Body of pancreas (tissue), 4 donors: Measurements from ENCODE around the gene MAST4. TPM values are rescaled to one million over a fixed set of nuclear protein-coding genes. Genes with fewer than 3 reads are reported as not detected.

Source experiments
- ATAC-seq: fragments of 150-250 bp; one replicate; pipeline ENCODE4 v1.9.1; 2016
- DNase-seq, 4 donors: peaks; one replicate each; pipeline ENCODE4 v3.0.0-alpha.2; 2019
- H3K27ac ChIP-seq, 4 donors: fragments of 200-600 bp; sonication (generic); 1 replicate in 3 of 4; 2 replicates in 1 of 4; pipeline versions ENCODE4 v1.5.1 to v1.6.1; 2016 to 2019; ENCODE audit warnings: mild to moderate bottlenecking in 1 of 4, mixed read lengths in 1 of 4, moderate library complexity in 1 of 4
- H3K27me3 ChIP-seq, 2 donors: fragments of 200-600 bp; sonication (generic); one replicate each; pipeline ENCODE4 v1.6.0; 2016; ENCODE audit warnings: mild to moderate bottlenecking in 1 of 2
- H3K36me3 ChIP-seq, 2 donors: fragments of 200-600 bp; sonication (generic); replicated peaks in 1 of 2; 2 replicates each; pipeline ENCODE4 v1.5.1; 2016; ENCODE audit warnings: low read depth in 2 of 2; ENCODE audit not compliant: insufficient read depth in 1 of 2
- H3K4me1 ChIP-seq: fragments of 200-600 bp; sonication (generic); one replicate; pipeline ENCODE4 v1.6.0; 2016
- H3K4me3 ChIP-seq, 2 donors: fragments of 200-600 bp; sonication (generic); 1 replicate in 1 of 2; 2 replicates in 1 of 2; pipeline ENCODE4 v1.5.1; 2016 to 2019
- H3K9me3 ChIP-seq, 3 donors: fragments of 200-600 bp; sonication (generic); 1 replicate in 2 of 3; 2 replicates in 1 of 3; pipeline ENCODE4 v1.5.1; 2016
- CTCF ChIP-seq, 7 experiments: fragments of 450-650 bp in 4 of 7; fragments of 200-600 bp in 3 of 7; sonication (generic) in 3 of 7; IDR thresholded peaks; one replicate each; pipeline ENCODE4 v1.5.1; 2016 to 2019; ENCODE audit warnings: antibody characterized with exemption in 7 of 7
- POLR2A ChIP-seq, 3 donors: fragments of 450-650 bp; IDR thresholded peaks; one replicate each; pipeline ENCODE4 v1.6.1; 2016; ENCODE audit warnings: antibody characterized with exemption in 3 of 3, mild to moderate bottlenecking in 2 of 3
- WGBS, 2 donors: methylation state at CpG; one replicate each; pipeline ENCODE4 v1.1.5; 2017; 5-methylcytosine and 5-hydroxymethylcytosine counted together
- intact Hi-C: fragments of 100-400 bp; cut with DNase I; formaldehyde crosslinking; loops from one replicate; pipeline ENCODE4 v1.15.1; 2023
- total RNA-seq, 2 donors: library from RNA; depleted of rRNA; stranded (reverse); fragments of >200 nt; gene quantifications; one replicate each; pipeline ENCODE4 v1.1.0, GENCODE V29; 2016

Gene MAST4
- total RNA-seq, 2 donors from 2014 or later, result 17.9 to 29.7 TPM

- Histone ChIP-seq H3K4me3 (no peak overlapping the region), H3K36me3 (no peaks in the 10 kb centered on the region), H3K9me3 (no peaks in the 10 kb centered on the region), H3K27me3 (no peaks in the 10 kb centered on the region), H3K4me1 (no peaks in the 10 kb centered on the region), H3K27ac (no peak overlapping the region)
- ATAC-seq, result no peak
- intact Hi-C loops, result no loop called here
- WGBS, 2 donors, result 76 to 89% methylated on average over 1 of the region's 1 CpG
- no peak for DNase-seq
- TF ChIP-seq POLR2A (IDR thresholded peaks at IDR 0.05) (no peak), CTCF (IDR thresholded peaks at IDR 0.05) (no peak)
Observed at GRCh38 chr5:66653325-66653724, 57.1 kb downstream of the MAST4 start.

GRCh38 chr5:66655395-66656324, 59.5 kb downstream of the MAST4 start:
- intact Hi-C loops, result no loop called here
- TF ChIP-seq POLR2A (IDR thresholded peaks at IDR 0.05) (no peak), CTCF (IDR thresholded peaks at IDR 0.05) (no peak)
- Histone ChIP-seq H3K9me3 (no peaks in the 10 kb centered on the region), H3K4me1 (no peaks in the 10 kb centered on the region), H3K4me3 (no peak overlapping the region), H3K36me3 (no peaks in the 10 kb centered on the region), H3K27me3 (no peaks in the 10 kb centered on the region), H3K27ac (peak overlapping the region in 3 of 4 donors; percentile 41 to 75 (median 52))
- peak; percentile 75 for ATAC-seq
- DNase-seq, result peak in 3 of 4 donors; percentile 7 to 34 (median 26)
- 47 to 68% methylated on average over 2 of the region's 2 CpGs for WGBS, 2 donors

GRCh38 chr5:66658516-66658915, 62.3 kb downstream of the MAST4 start:
- H3K4me3 ChIP-seq, result no peak overlapping the region
- peaks cover 4% of the 10 kb centered on the region for H3K4me1 ChIP-seq
- ATAC-seq (no peak), DNase-seq (no peak)
- WGBS, 2 donors, result 79 to 82% methylated on average over 2 of the region's 2 CpGs
- intact Hi-C loops, result no loop called here
- H3K27ac ChIP-seq, result no peak overlapping the region
- no peaks in the 10 kb centered on the region for H3K27me3 ChIP-seq
- no peak for TF ChIP-seq POLR2A (IDR thresholded peaks at IDR 0.05)
- TF ChIP-seq CTCF (IDR thresholded peaks at IDR 0.05), result no peak
- no peaks in the 10 kb centered on the region for H3K36me3 ChIP-seq
- H3K9me3 ChIP-seq, result no peaks in the 10 kb centered on the region

- ATAC-seq (no peak), DNase-seq (no peak)
- H3K4me1 ChIP-seq, result peaks cover 4% of the 10 kb centered on the region
- no peak for TF ChIP-seq POLR2A (IDR thresholded peaks at IDR 0.05)
- intact Hi-C loops, result no loop called here
- H3K9me3 ChIP-seq, result no peaks in the 10 kb centered on the region
- no peaks in the 10 kb centered on the region for H3K27me3 ChIP-seq
- H3K4me3 ChIP-seq, result no peak overlapping the region
- no peak overlapping the region for H3K27ac ChIP-seq
- 78 to 96% methylated on average over 3 of the region's 3 CpGs for whole genome bisulfite sequencing, 2 donors
- no peaks in the 10 kb centered on the region for H3K36me3 ChIP-seq
Observed at GRCh38 chr5:66659780-66660179, 63.6 kb downstream of the MAST4 start.

GRCh38 chr5:66660396-66660795, 64.2 kb downstream of the MAST4 start:
- intact Hi-C loops, result no loop called here
- no peak for ATAC-seq
- Histone ChIP-seq H3K27me3 (no peaks in the 10 kb centered on the region), H3K4me3 (no peak overlapping the region), H3K9me3 (no peaks in the 10 kb centered on the region), H3K4me1 (peaks cover 4% of the 10 kb centered on the region), H3K27ac (no peak overlapping the region), H3K36me3 (no peaks in the 10 kb centered on the region)
- DNase-seq, result no peak
- TF ChIP-seq POLR2A (IDR thresholded peaks at IDR 0.05), result no peak
- TF ChIP-seq CTCF (IDR thresholded peaks at IDR 0.05), result no peak
- 76 to 86% methylated on average over 1 of the region's 1 CpG for WGBS, 2 donors
